MM.1S (cell line): ENCODE data around the gene FILIP1.

Experiments
- DNase-seq: peaks from one replicate; pipeline ENCODE4 v3.0.0-alpha.2; 2015
- H2AFZ ChIP-seq: fragments of 300-600 bp; sonication (generic); 2 replicates; pipeline ENCODE4 v1.6.0; 2016; ENCODE audit warnings: antibody characterized with exemption, low read length
- H3F3A ChIP-seq: fragments of 300-600 bp; sonication (generic); 2 replicates; pipeline ENCODE4 v1.6.1; 2016; ENCODE audit warnings: mild to moderate bottlenecking, antibody characterized with exemption, low read length, moderate library complexity, mixed read lengths; ENCODE audit not compliant: insufficient read depth
- H3K27ac ChIP-seq: fragments of 300-600 bp; sonication (generic); 2 replicates; pipeline ENCODE4 v1.5.1; 2016; ENCODE audit warnings: mild to moderate bottlenecking, low read length
- H3K27me3 ChIP-seq: fragments of 300-600 bp; sonication (generic); replicated peaks from 2 replicates; pipeline ENCODE4 v1.6.0; 2016; ENCODE audit warnings: low read length; ENCODE audit not compliant: insufficient read depth
- H3K36me3 ChIP-seq: fragments of 300-600 bp; sonication (generic); replicated peaks from 2 replicates; pipeline ENCODE4 v1.6.1; 2016; ENCODE audit warnings: mild to moderate bottlenecking, low read length, mixed read lengths; ENCODE audit not compliant: insufficient read depth
- H3K4me1 ChIP-seq: fragments of 300-600 bp; sonication (generic); 2 replicates; pipeline ENCODE4 v1.6.1; 2016; ENCODE audit warnings: low read length, mixed read lengths
- H3K4me2 ChIP-seq: fragments of 300-600 bp; sonication (generic); 2 replicates; pipeline ENCODE4 v1.6.0; 2016; ENCODE audit warnings: low read depth, low read length
- H3K4me3 ChIP-seq: fragments of 300-600 bp; sonication (generic); 2 replicates; pipeline ENCODE4 v1.5.1; 2016; ENCODE audit warnings: low read length, mixed read lengths
- H3K79me2 ChIP-seq: fragments of 300-600 bp; sonication (generic); 2 replicates; pipeline ENCODE4 v1.6.1; 2016; ENCODE audit warnings: mixed run types, low read length, mixed read lengths
- H3K9ac ChIP-seq: fragments of 300-600 bp; sonication (generic); 2 replicates; pipeline ENCODE4 v1.6.1; 2016; ENCODE audit warnings: low read length, mixed read lengths
- H3K9me2 ChIP-seq: fragments of 300-600 bp; sonication (generic); replicated peaks from 2 replicates; pipeline ENCODE4 v1.6.1; 2016; ENCODE audit warnings: mild to moderate bottlenecking, low read length, mixed read lengths; ENCODE audit not compliant: insufficient read depth
- H3K9me3 ChIP-seq: fragments of 300-600 bp; sonication (generic); replicated peaks from 2 replicates; pipeline ENCODE4 v1.6.1; 2016; ENCODE audit warnings: mild to moderate bottlenecking, low read length, mixed read lengths; ENCODE audit not compliant: insufficient read depth
- H4K20me1 ChIP-seq: fragments of 300-600 bp; sonication (generic); 2 replicates; pipeline ENCODE4 v1.6.1; 2016; ENCODE audit warnings: mild to moderate bottlenecking, low read length, moderate library complexity, mixed read lengths; ENCODE audit not compliant: insufficient read depth
- EZH2 ChIP-seq: fragments of 300-600 bp; sonication (generic); optimal IDR thresholded peaks from 2 replicates; pipeline ENCODE3; 2017; ENCODE audit warnings: low read depth, mild to moderate bottlenecking, antibody characterized with exemption, low read length, mixed read lengths
- EZH2phosphoT487 ChIP-seq: fragments of 300-600 bp; sonication (generic); IDR thresholded peaks from 2 replicates; pipeline ENCODE4 v1.6.1; 2018; ENCODE audit warnings: antibody characterized with exemption, low read length
- TF ChIP-seq, protein P1 (sequence below): fragments of 300-600 bp; sonication (generic); IDR thresholded peaks from 2 replicates; pipeline ENCODE4 v1.5.1; 2016; ENCODE audit warnings: antibody characterized with exemption, low read length, mixed read lengths

FILIP1 gene

DNA sequence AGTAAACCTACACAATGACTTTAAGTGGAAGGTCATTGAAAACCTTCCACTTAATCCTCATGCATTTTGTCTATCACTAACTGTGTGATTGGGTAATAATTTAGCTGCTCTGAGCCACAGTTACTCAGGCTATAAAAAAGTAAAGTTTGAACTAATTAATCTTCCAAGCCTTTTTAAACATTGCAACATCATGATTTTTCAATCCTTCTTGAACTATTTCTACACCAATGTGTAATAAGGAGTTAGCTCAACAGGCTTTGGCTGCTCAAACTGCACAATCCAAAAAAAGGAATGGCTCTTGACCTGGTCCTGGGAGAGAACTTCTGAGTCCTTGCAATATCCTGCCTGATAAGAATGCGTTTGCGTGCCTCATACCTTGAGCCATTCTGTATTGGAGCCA lies 34.8 kb upstream of the FILIP1 start:
- Histone ChIP-seq H3F3A (no peaks in the 10 kb centered on the region), H4K20me1 (no peaks in the 10 kb centered on the region), H3K27me3 (no peaks in the 10 kb centered on the region), H3K36me3 (no peaks in the 10 kb centered on the region), H3K4me2 (no peak overlapping the region), H3K79me2 (no peaks in the 10 kb centered on the region), H3K4me3 (no peak overlapping the region), H3K9me2 (no peaks in the 10 kb centered on the region), H3K27ac (no peak overlapping the region), H2AFZ (no peak overlapping the region), H3K9ac (no peak overlapping the region), H3K9me3 (no peaks in the 10 kb centered on the region), H3K4me1 (no peaks in the 10 kb centered on the region)
- no peak for DNase-seq
- TF ChIP-seq EZH2 (no peak), EZH2phosphoT487 (no peak)
- TF ChIP-seq, protein P1, sequence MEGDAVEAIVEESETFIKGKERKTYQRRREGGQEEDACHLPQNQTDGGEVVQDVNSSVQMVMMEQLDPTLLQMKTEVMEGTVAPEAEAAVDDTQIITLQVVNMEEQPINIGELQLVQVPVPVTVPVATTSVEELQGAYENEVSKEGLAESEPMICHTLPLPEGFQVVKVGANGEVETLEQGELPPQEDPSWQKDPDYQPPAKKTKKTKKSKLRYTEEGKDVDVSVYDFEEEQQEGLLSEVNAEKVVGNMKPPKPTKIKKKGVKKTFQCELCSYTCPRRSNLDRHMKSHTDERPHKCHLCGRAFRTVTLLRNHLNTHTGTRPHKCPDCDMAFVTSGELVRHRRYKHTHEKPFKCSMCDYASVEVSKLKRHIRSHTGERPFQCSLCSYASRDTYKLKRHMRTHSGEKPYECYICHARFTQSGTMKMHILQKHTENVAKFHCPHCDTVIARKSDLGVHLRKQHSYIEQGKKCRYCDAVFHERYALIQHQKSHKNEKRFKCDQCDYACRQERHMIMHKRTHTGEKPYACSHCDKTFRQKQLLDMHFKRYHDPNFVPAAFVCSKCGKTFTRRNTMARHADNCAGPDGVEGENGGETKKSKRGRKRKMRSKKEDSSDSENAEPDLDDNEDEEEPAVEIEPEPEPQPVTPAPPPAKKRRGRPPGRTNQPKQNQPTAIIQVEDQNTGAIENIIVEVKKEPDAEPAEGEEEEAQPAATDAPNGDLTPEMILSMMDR, result no peak

DNA sequence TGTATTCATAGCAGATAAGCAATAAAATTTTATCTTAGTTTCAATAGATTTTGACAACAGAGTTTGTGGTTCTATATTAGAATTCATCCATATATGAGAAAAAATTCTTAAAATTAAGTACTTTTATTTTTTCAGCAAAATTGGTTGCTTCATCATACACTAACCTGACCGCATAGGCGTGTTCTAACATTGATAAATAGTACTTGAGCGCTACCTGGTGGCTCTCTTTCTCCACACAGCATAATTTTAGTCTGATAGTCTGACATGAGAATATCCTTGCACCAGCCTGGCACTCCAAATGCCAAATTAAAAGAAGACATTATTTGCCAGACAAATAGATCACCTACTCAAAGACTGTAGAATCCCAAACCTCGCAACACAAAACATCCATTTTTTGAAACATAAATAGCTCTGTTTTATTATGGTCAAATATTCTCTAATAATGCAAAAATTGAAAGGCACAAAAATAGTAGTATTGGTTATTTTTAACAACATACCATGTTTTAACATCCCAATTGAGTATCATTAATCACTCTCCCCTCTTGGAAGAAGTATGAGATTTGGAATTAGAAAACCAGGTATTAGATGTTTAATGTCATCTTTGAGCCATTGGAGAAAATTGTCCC lies 33.0 kb upstream of the FILIP1 start:
- Histone ChIP-seq H3K4me2 (no peak overlapping the region), H3K36me3 (no peaks in the 10 kb centered on the region), H3K4me3 (no peak overlapping the region), H3K79me2 (no peaks in the 10 kb centered on the region), H3K9ac (no peak overlapping the region), H3K9me2 (no peaks in the 10 kb centered on the region), H3K9me3 (no peaks in the 10 kb centered on the region), H4K20me1 (no peaks in the 10 kb centered on the region), H3K27ac (no peak overlapping the region), H2AFZ (no peak overlapping the region), H3F3A (no peaks in the 10 kb centered on the region), H3K27me3 (no peaks in the 10 kb centered on the region), H3K4me1 (no peaks in the 10 kb centered on the region)
- TF ChIP-seq EZH2, result no peak
- TF ChIP-seq, protein P1, result peak; percentile 72
- no peak for TF ChIP-seq EZH2phosphoT487
- DNase-seq, result peak; percentile 78

DNA sequence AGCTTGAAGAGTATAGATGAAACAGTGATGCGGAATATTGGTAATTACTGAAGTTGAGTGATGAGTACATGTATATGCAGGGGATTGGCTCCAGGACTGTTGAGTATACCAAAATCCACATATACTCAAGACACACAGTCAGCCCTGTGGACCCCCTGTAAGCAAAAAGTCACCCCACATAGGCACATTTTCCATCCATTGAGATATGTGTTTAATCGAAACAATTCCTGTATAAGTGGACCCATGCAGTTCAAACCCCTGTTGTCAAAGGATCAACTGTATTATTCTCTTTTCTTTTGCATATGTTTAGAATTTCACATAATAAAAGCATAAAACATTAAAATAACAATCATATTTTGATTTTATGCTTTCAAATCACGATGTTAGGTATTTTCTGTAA lies 32.1 kb upstream of the FILIP1 start:
- H3K9me3 ChIP-seq, result no peaks in the 10 kb centered on the region
- H3K4me1 ChIP-seq, result no peaks in the 10 kb centered on the region
- TF ChIP-seq EZH2 (no peak), EZH2phosphoT487 (no peak)
- TF ChIP-seq, protein P1, result no peak
- no peak overlapping the region for H3K27ac ChIP-seq
- no peak overlapping the region for H2AFZ ChIP-seq
- H3K4me3 ChIP-seq, result no peak overlapping the region
- H3K4me2 ChIP-seq, result no peak overlapping the region
- no peaks in the 10 kb centered on the region for H3K36me3 ChIP-seq
- DNase-seq, result no peak
- H3F3A ChIP-seq, result no peaks in the 10 kb centered on the region
- no peaks in the 10 kb centered on the region for H3K27me3 ChIP-seq
- no peaks in the 10 kb centered on the region for H3K79me2 ChIP-seq
- H4K20me1 ChIP-seq, result no peaks in the 10 kb centered on the region
- no peaks in the 10 kb centered on the region for H3K9me2 ChIP-seq
- no peak overlapping the region for H3K9ac ChIP-seq
